ENCODE results near the gene TCEANC2.
"Not testable (repeated sequence)": the region's sequence is repeated elsewhere in the genome, so short reads cannot be mapped to it uniquely, and the experiment has no call there.

Gene TCEANC2

GRCh38 chr1:54052934-54053744 lies at the start of gene TCEANC2, which contains the start of gene TMEM59:
Gene TCEANC2, plus strand, starts transcription at chr1:54053608. Its CDS starts 815 bp downstream, at chr1:54054423.
Gene TMEM59, minus strand, starts transcription at chr1:54053204. Its CDS starts 16 bp downstream, at chr1:54053188.
- in situ Hi-C loops (cut with MboI; ENCODE audit: low sequenced_read_pairs) = loop anchor here (25.0 kb wide), 1 partner anchor 734 kb away; no protein-coding TSS in a partner anchor

GRCh38 chr1:54003750-54004480 lies 49.5 kb upstream of the TCEANC2 start:
- in situ Hi-C loops (cut with MboI; ENCODE audit: low sequenced_read_pairs) = not testable (repeated sequence)

GRCh38 chr1:54004481-54005049 lies 48.8 kb upstream of the TCEANC2 start:
- in situ Hi-C loops (cut with MboI; ENCODE audit: low sequenced_read_pairs) = no loop called here

- in situ Hi-C loops (cut with MboI; ENCODE audit: low sequenced_read_pairs) = no loop called here
These were observed 46.9 kb upstream of the TCEANC2 start for GRCh38 chr1:54006508-54006907.

- in situ Hi-C loops (cut with MboI; ENCODE audit: low sequenced_read_pairs) = no loop called here
These were observed 45.8 kb upstream of the TCEANC2 start for GRCh38 chr1:54007613-54008012.

GRCh38 chr1:54008876-54009275 lies 44.5 kb upstream of the TCEANC2 start:
- in situ Hi-C loops (cut with MboI; ENCODE audit: low sequenced_read_pairs) = no loop called here

GRCh38 chr1:54009406-54009805 lies 44.0 kb upstream of the TCEANC2 start:
- in situ Hi-C loops (cut with MboI; ENCODE audit: low sequenced_read_pairs) = no loop called here

- in situ Hi-C loops (cut with MboI; ENCODE audit: low sequenced_read_pairs) = no loop called here
These were observed 42.8 kb upstream of the TCEANC2 start for GRCh38 chr1:54010415-54011117.

GRCh38 chr1:54011316-54012007 lies 41.9 kb upstream of the TCEANC2 start:
- in situ Hi-C loops (cut with MboI; ENCODE audit: low sequenced_read_pairs) = no loop called here

- in situ Hi-C loops (cut with MboI; ENCODE audit: low sequenced_read_pairs) = no loop called here
These were observed 41.4 kb upstream of the TCEANC2 start for GRCh38 chr1:54012008-54012325.

- in situ Hi-C loops (cut with MboI; ENCODE audit: low sequenced_read_pairs) = no loop called here
These were observed 40.5 kb upstream of the TCEANC2 start for GRCh38 chr1:54012863-54013262.

- in situ Hi-C loops (cut with MboI; ENCODE audit: low sequenced_read_pairs) = no loop called here
These were observed 39.9 kb upstream of the TCEANC2 start for GRCh38 chr1:54013393-54014008.

- in situ Hi-C loops (cut with MboI; ENCODE audit: low sequenced_read_pairs) = no loop called here
These were observed 39.3 kb upstream of the TCEANC2 start for GRCh38 chr1:54014009-54014629.

GRCh38 chr1:54016343-54017282 lies 36.8 kb upstream of the TCEANC2 start:
- in situ Hi-C loops (cut with MboI; ENCODE audit: low sequenced_read_pairs) = no loop called here

GRCh38 chr1:54017979-54018378 lies 35.4 kb upstream of the TCEANC2 start, which contains the start of gene LDLRAD1:
Gene LDLRAD1, minus strand, starts transcription at chr1:54018186. Its CDS starts 74 bp downstream, at chr1:54018112.
- in situ Hi-C loops (cut with MboI; ENCODE audit: low sequenced_read_pairs) = no loop called here

GRCh38 chr1:54018635-54019034 lies 34.8 kb upstream of the TCEANC2 start:
- in situ Hi-C loops (cut with MboI; ENCODE audit: low sequenced_read_pairs) = no loop called here

- in situ Hi-C loops (cut with MboI; ENCODE audit: low sequenced_read_pairs) = not testable (repeated sequence)
These were observed 33.7 kb upstream of the TCEANC2 start for GRCh38 chr1:54019562-54020176.

- in situ Hi-C loops (cut with MboI; ENCODE audit: low sequenced_read_pairs) = no loop called here
These were observed 29.1 kb upstream of the TCEANC2 start for GRCh38 chr1:54024358-54024757.
